GM19193 (cell line): ENCODE results near the gene ERN1.

Experiments used
- POLR2A ChIP-seq: IDR thresholded peaks from 4 replicates; pipeline ENCODE4 v1.6.1; 2011; ENCODE audit not compliant: insufficient read depth, insufficient read length; ENCODE audit errors: extremely low read depth

The ERN1 gene

GRCh38 chr17:64148699-64149098 is 18.8 kb upstream of the ERN1 start:
- no peak for TF ChIP-seq POLR2A

GRCh38 chr17:64148017-64148631 is 18.2 kb upstream of the ERN1 start:
- TF ChIP-seq POLR2A = no peak

GRCh38 chr17:64147110-64148016 is 17.4 kb upstream of the ERN1 start:
- TF ChIP-seq POLR2A = peak; percentile 47

GRCh38 chr17:64146418-64147109 is 16.6 kb upstream of the ERN1 start:
- no peak for TF ChIP-seq POLR2A

- peak; percentile 100 for TF ChIP-seq POLR2A
Measured at GRCh38 chr17:64145751-64146417, 15.9 kb upstream of the ERN1 start.

- no peak for TF ChIP-seq POLR2A
Measured at GRCh38 chr17:64145375-64145750, 15.4 kb upstream of the ERN1 start.

GRCh38 chr17:64139542-64139941 is 9.6 kb upstream of the ERN1 start:
- TF ChIP-seq POLR2A = no peak

- no peak for TF ChIP-seq POLR2A
Measured at GRCh38 chr17:64138441-64138840, 8.5 kb upstream of the ERN1 start.

- TF ChIP-seq POLR2A = no peak
Measured at GRCh38 chr17:64135000-64135399, 5.1 kb upstream of the ERN1 start.

GRCh38 chr17:64134216-64134970 is 4.4 kb upstream of the ERN1 start:
- no peak for TF ChIP-seq POLR2A

- TF ChIP-seq POLR2A = no peak
Measured at GRCh38 chr17:64133546-64134215, 3.7 kb upstream of the ERN1 start.

- no peak for TF ChIP-seq POLR2A
Measured at GRCh38 chr17:64131606-64132270, 1.8 kb upstream of the ERN1 start.

- TF ChIP-seq POLR2A = no peak
Measured at GRCh38 chr17:64130559-64131001, 636 bp upstream of the ERN1 start.
